ENCODE data around the gene TPSAB1.

Gene TPSAB1

DNA sequence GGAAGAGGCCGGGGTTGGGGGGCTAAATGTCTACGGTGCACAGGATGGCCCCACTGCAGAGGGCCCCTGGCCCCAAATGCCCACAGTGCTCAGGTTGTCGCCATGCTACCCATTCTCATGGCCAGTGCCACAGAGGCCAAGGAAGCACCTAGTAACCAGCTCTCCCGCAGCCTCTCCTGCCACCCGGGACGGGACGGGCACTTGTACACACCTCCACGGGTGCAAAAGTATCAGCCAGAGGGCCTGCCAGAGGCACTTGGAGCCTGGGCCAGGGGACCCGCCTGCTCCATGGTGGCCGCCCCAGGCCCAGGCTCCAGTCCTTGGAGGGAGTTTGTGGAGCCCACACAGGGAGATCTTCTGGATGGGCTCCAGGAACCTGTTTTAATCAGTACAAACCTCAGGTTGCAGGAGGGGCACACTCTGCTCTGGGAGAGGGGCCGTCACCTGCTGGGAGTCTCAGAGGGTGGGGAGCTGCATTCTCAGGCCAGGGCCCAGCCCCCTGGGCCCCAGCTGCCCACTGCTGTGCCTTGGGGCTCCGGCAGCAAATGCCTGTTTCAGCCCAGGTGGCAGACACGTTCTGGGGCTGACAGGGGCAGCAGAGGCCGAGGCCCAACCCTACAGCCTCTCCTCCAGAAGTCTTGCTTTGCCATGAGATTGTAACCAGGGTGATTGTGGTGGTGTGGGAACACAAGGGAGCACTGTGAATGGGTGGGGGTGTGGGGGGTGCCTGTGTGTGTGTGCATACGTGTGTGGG, 23.3 kb downstream of the TPSAB1 start:
- Histone ChIP-seq H3K4me3 (replicated peaks; ENCODE audit: insufficient read depth, low read length) (no peak overlapping the region), H3K27ac (replicated peaks) (no peak overlapping the region), H3K27me3 (ENCODE audit: insufficient read depth, poor library complexity, severe bottlenecking) (peaks cover 36% of the 10 kb centered on the region)
- TF ChIP-seq GABPA (IDR thresholded peaks at IDR 0.05; ENCODE audit: low read depth) (no peak), SPI1 (IDR thresholded peaks at IDR 0.05; ENCODE audit: borderline replicate concordance, low read depth) (no peak), POLR2AphosphoS5 (IDR thresholded peaks at IDR 0.05; ENCODE audit: low read depth) (no peak)
- TF ChIP-seq, protein P1, sequence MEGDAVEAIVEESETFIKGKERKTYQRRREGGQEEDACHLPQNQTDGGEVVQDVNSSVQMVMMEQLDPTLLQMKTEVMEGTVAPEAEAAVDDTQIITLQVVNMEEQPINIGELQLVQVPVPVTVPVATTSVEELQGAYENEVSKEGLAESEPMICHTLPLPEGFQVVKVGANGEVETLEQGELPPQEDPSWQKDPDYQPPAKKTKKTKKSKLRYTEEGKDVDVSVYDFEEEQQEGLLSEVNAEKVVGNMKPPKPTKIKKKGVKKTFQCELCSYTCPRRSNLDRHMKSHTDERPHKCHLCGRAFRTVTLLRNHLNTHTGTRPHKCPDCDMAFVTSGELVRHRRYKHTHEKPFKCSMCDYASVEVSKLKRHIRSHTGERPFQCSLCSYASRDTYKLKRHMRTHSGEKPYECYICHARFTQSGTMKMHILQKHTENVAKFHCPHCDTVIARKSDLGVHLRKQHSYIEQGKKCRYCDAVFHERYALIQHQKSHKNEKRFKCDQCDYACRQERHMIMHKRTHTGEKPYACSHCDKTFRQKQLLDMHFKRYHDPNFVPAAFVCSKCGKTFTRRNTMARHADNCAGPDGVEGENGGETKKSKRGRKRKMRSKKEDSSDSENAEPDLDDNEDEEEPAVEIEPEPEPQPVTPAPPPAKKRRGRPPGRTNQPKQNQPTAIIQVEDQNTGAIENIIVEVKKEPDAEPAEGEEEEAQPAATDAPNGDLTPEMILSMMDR (IDR thresholded peaks at IDR 0.05; ENCODE audit: insufficient read depth, low read length): no peak
- TF ChIP-seq, protein P2, sequence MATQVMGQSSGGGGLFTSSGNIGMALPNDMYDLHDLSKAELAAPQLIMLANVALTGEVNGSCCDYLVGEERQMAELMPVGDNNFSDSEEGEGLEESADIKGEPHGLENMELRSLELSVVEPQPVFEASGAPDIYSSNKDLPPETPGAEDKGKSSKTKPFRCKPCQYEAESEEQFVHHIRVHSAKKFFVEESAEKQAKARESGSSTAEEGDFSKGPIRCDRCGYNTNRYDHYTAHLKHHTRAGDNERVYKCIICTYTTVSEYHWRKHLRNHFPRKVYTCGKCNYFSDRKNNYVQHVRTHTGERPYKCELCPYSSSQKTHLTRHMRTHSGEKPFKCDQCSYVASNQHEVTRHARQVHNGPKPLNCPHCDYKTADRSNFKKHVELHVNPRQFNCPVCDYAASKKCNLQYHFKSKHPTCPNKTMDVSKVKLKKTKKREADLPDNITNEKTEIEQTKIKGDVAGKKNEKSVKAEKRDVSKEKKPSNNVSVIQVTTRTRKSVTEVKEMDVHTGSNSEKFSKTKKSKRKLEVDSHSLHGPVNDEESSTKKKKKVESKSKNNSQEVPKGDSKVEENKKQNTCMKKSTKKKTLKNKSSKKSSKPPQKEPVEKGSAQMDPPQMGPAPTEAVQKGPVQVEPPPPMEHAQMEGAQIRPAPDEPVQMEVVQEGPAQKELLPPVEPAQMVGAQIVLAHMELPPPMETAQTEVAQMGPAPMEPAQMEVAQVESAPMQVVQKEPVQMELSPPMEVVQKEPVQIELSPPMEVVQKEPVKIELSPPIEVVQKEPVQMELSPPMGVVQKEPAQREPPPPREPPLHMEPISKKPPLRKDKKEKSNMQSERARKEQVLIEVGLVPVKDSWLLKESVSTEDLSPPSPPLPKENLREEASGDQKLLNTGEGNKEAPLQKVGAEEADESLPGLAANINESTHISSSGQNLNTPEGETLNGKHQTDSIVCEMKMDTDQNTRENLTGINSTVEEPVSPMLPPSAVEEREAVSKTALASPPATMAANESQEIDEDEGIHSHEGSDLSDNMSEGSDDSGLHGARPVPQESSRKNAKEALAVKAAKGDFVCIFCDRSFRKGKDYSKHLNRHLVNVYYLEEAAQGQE (IDR thresholded peaks at IDR 0.05; ENCODE audit: insufficient replicate concordance, low read depth): no peak
- DNase-seq (ENCODE audit: low read depth in 1 of 2, low spot score in 1 of 2): no peak

DNA sequence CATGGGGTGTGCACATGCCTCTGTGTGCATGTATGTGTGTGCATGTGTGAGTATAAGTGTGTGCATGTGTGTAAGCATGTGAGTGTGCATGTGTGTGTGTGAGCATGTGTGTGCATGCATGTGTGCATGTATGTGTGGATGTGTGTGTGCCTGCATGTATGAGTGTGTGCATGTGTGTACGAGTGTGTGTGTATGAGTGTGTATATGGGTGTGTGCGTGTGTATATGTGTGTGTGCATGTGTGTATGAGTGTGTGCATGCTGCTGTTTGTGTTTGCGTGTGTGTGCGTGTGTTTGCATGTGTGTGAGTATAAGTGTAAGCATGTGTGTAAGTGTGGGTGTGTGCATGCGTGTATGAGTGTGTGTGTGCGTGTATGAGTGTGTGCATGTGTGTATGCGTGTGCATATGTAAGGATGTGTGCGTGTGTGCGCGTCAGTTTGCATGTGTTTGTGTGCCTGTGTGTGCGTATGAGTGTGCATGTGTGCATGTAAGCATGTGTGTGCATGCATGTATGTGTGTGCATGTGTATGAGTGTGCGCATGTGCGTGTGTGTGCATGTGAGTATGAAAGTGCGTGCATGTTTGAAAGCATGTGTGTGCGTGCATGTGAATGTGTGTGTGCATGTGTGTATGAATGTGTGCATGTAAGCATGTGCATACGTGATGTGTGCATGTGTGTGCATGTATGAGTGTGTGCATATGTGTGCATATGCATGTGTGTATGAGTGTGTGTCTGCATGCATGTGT, 24.0 kb downstream of the TPSAB1 start:
- TF ChIP-seq GABPA (IDR thresholded peaks at IDR 0.05; ENCODE audit: low read depth) (no peak), POLR2AphosphoS5 (IDR thresholded peaks at IDR 0.05; ENCODE audit: low read depth) (no peak), SPI1 (IDR thresholded peaks at IDR 0.05; ENCODE audit: borderline replicate concordance, low read depth) (no peak)
- TF ChIP-seq, protein P1 (IDR thresholded peaks at IDR 0.05; ENCODE audit: insufficient read depth, low read length): no peak
- TF ChIP-seq, protein P2 (IDR thresholded peaks at IDR 0.05; ENCODE audit: insufficient replicate concordance, low read depth): no peak
- peaks cover 28% of the 10 kb centered on the region for H3K27me3 ChIP-seq (ENCODE audit: insufficient read depth, poor library complexity, severe bottlenecking)
- DNase-seq (ENCODE audit: low read depth in 1 of 2, low spot score in 1 of 2): no peak
- no peak overlapping the region for H3K4me3 ChIP-seq (replicated peaks; ENCODE audit: insufficient read depth, low read length)
- no peak overlapping the region for H3K27ac ChIP-seq (replicated peaks)

DNA sequence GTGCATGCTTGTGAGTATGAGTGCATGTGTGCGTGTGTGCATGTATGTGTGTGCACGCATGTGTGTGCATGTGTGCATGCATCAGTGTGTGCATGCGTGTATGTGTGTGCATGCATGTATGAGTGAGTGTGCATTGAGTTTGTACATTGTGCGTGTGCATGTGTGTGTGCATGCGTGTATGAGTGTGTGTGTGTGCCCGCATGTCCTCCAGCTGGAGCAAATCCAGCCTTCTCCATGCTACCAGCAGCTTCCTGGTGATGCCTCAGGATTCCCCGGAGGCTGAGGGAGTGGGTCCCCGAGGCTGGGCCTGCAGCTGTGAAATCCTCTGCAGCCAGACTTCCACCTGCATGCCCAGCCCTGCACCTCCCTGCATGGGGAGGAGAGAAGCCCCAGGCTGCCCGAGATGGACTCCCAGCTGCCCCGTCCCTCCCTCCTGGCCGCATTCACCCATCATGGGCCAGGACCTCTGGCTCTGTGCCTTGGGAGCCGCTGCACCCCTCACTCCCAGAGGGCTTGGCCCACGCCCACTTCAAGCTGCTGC, 24.7 kb downstream of the TPSAB1 start:
- TF ChIP-seq, protein P1 (IDR thresholded peaks at IDR 0.05; ENCODE audit: insufficient read depth, low read length): no peak
- no peak for DNase-seq (ENCODE audit: low read depth in 1 of 2, low spot score in 1 of 2)
- H3K4me3 ChIP-seq (replicated peaks; ENCODE audit: insufficient read depth, low read length): no peak overlapping the region
- no peak overlapping the region for H3K27ac ChIP-seq (replicated peaks)
- peaks cover 22% of the 10 kb centered on the region for H3K27me3 ChIP-seq (ENCODE audit: insufficient read depth, poor library complexity, severe bottlenecking)

All from HL-60 (cell line).